Effector memory CD4-positive, alpha-beta T cell (primary cell): Measurements from ENCODE around the gene KCNJ1.

Experiments used
- DNase-seq, 3 donors: peaks; one replicate each; pipeline ENCODE4 v3.0.0-alpha.2; 2020
- H3K27ac ChIP-seq: 2 replicates; pipeline ENCODE4 v1.7.0; 2013; ENCODE audit warnings: mild to moderate bottlenecking, low read length, moderate library complexity; ENCODE audit not compliant: insufficient read depth, poor library complexity, severe bottlenecking
- H3K27me3 ChIP-seq: replicated peaks from 2 replicates; pipeline ENCODE4 v1.7.0; 2013; ENCODE audit warnings: mild to moderate bottlenecking, low read length; ENCODE audit not compliant: insufficient read depth, control insufficient read depth, poor library complexity, severe bottlenecking
- H3K36me3 ChIP-seq: 2 replicates; pipeline ENCODE4 v1.7.0; 2013; ENCODE audit warnings: mild to moderate bottlenecking, low read length, moderate library complexity; ENCODE audit not compliant: control insufficient read depth, insufficient read depth
- H3K4me1 ChIP-seq: 2 replicates; pipeline ENCODE4 v1.7.0; 2013; ENCODE audit warnings: low read length, mild to moderate bottlenecking; ENCODE audit not compliant: control insufficient read depth, insufficient read depth, poor library complexity, severe bottlenecking
- H3K4me3 ChIP-seq: 2 replicates; pipeline ENCODE4 v1.7.0; 2013; ENCODE audit warnings: low read length, low read depth, mild to moderate bottlenecking; ENCODE audit not compliant: insufficient read depth, poor library complexity, severe bottlenecking
- H3K9me3 ChIP-seq: 2 replicates; pipeline ENCODE4 v1.7.0; 2013; ENCODE audit warnings: mild to moderate bottlenecking, low read length, moderate library complexity; ENCODE audit not compliant: control insufficient read depth

The KCNJ1 gene

GRCh38 chr11:128807909-128808308 lies 59.2 kb downstream of the KCNJ1 start:
- H3K27ac ChIP-seq = no peak overlapping the region
- no peak for DNase-seq
- peaks cover 71% of the 10 kb centered on the region for H3K36me3 ChIP-seq
- H3K4me1 ChIP-seq = no peaks in the 10 kb centered on the region
- no peaks in the 10 kb centered on the region for H3K27me3 ChIP-seq
- no peak overlapping the region for H3K4me3 ChIP-seq
- no peaks in the 10 kb centered on the region for H3K9me3 ChIP-seq

- H3K36me3 ChIP-seq = peaks cover 65% of the 10 kb centered on the region
- no peaks in the 10 kb centered on the region for H3K9me3 ChIP-seq
- no peak for DNase-seq
- no peak overlapping the region for H3K4me3 ChIP-seq
- no peaks in the 10 kb centered on the region for H3K27me3 ChIP-seq
- no peaks in the 10 kb centered on the region for H3K4me1 ChIP-seq
- H3K27ac ChIP-seq = peak overlapping the region; percentile 0
Measured at GRCh38 chr11:128806506-128807261, 60.4 kb downstream of the KCNJ1 start.

- Histone ChIP-seq H3K27ac (no peak overlapping the region), H3K4me1 (no peaks in the 10 kb centered on the region), H3K9me3 (no peaks in the 10 kb centered on the region), H3K27me3 (no peaks in the 10 kb centered on the region), H3K36me3 (peaks cover 59% of the 10 kb centered on the region), H3K4me3 (no peak overlapping the region)
- no peak for DNase-seq
Measured at GRCh38 chr11:128804481-128804880, 62.6 kb downstream of the KCNJ1 start.

- Histone ChIP-seq H3K27me3 (no peaks in the 10 kb centered on the region), H3K9me3 (no peaks in the 10 kb centered on the region), H3K4me3 (no peak overlapping the region), H3K27ac (peak overlapping the region; percentile 9), H3K36me3 (peaks cover 57% of the 10 kb centered on the region), H3K4me1 (no peaks in the 10 kb centered on the region)
- DNase-seq = no peak
Measured at GRCh38 chr11:128803449-128804245, 63.4 kb downstream of the KCNJ1 start.

GRCh38 chr11:128803011-128803410 lies 64.1 kb downstream of the KCNJ1 start:
- Histone ChIP-seq H3K27me3 (no peaks in the 10 kb centered on the region), H3K9me3 (no peaks in the 10 kb centered on the region), H3K4me1 (no peaks in the 10 kb centered on the region), H3K27ac (peak overlapping the region; percentile 9), H3K36me3 (peaks cover 59% of the 10 kb centered on the region), H3K4me3 (no peak overlapping the region)
- DNase-seq = no peak

- H3K4me1 ChIP-seq = no peaks in the 10 kb centered on the region
- DNase-seq = no peak
- no peaks in the 10 kb centered on the region for H3K27me3 ChIP-seq
- peaks cover 60% of the 10 kb centered on the region for H3K36me3 ChIP-seq
- H3K4me3 ChIP-seq = no peak overlapping the region
- H3K9me3 ChIP-seq = no peaks in the 10 kb centered on the region
- H3K27ac ChIP-seq = no peak overlapping the region
Measured at GRCh38 chr11:128802358-128802981, 64.6 kb downstream of the KCNJ1 start.

GRCh38 chr11:128800871-128801417 lies 66.2 kb downstream of the KCNJ1 start:
- H3K36me3 ChIP-seq = peaks cover 51% of the 10 kb centered on the region
- no peak for DNase-seq
- no peaks in the 10 kb centered on the region for H3K27me3 ChIP-seq
- no peak overlapping the region for H3K4me3 ChIP-seq
- H3K9me3 ChIP-seq = no peaks in the 10 kb centered on the region
- no peak overlapping the region for H3K27ac ChIP-seq
- no peaks in the 10 kb centered on the region for H3K4me1 ChIP-seq

- H3K4me3 ChIP-seq = no peak overlapping the region
- no peak for DNase-seq
- no peaks in the 10 kb centered on the region for H3K27me3 ChIP-seq
- peaks cover 57% of the 10 kb centered on the region for H3K36me3 ChIP-seq
- no peaks in the 10 kb centered on the region for H3K4me1 ChIP-seq
- no peak overlapping the region for H3K27ac ChIP-seq
- no peaks in the 10 kb centered on the region for H3K9me3 ChIP-seq
Measured at GRCh38 chr11:128796270-128796669, 70.8 kb downstream of the KCNJ1 start.

- DNase-seq = no peak
- Histone ChIP-seq H3K4me3 (no peak overlapping the region), H3K36me3 (peaks cover 60% of the 10 kb centered on the region)
Measured at GRCh38 chr11:128790196-128790595, 76.9 kb downstream of the KCNJ1 start.

More at GRCh38 chr11:128790196-128790595, 76.9 kb downstream of the KCNJ1 start:
- Histone ChIP-seq H3K27me3 (no peaks in the 10 kb centered on the region), H3K9me3 (no peaks in the 10 kb centered on the region), H3K4me1 (no peaks in the 10 kb centered on the region), H3K27ac (no peak overlapping the region)
